GM12874 (cell line): Measurements from ENCODE around the gene ATP6V0E2.

Experiments
- TF ChIP-seq, protein P1 (sequence below): IDR thresholded peaks from 2 replicates; pipeline ENCODE4 v1.5.1; 2011; ENCODE audit warnings: low read depth, mild to moderate bottlenecking, control low read depth, low read length, moderate library complexity; ENCODE audit not compliant: insufficient read depth

Gene ATP6V0E2

DNA sequence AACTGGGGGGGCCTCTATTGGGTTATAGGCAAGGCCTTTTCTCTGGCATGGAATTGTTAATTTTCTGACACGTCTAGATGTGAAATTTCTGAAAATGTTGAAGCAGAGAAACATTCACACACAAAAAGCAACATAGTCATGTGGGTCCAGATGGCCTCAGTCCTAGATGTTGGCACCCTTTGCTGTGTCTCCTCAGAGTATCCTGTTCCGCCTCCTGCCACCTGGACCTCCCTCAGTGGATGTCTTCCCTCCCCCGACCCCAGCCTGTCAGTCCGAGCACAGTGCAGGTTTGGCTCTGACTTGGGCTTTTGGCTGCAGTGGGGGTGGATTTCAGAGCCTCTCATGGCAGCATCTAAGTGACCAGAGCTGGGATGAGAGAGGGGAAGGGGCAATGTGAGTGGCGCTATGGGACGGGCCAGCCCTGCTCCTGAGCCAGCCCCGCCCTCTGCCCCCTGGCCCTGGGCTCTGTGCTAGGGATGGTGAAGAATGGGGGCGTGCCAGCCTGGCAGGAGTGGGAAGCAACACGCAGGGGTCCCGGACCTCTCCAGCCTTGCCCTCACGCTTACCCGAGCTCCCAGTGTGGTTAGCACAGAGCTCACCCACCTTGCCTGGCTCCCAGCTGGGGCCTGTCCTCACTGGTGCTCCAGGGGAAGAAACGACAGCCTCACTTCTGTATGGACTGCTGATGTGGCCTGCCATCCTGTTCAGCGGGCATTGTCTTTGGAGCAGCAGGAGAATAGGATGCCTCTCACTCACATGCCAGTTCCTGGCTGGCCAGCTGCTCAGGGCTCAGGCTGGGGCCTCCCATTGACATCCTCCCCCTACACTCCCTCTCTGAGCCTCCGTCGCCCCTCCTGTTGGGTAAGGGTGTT lies 6.2 kb downstream of the ATP6V0E2 start:
- TF ChIP-seq, protein P1, sequence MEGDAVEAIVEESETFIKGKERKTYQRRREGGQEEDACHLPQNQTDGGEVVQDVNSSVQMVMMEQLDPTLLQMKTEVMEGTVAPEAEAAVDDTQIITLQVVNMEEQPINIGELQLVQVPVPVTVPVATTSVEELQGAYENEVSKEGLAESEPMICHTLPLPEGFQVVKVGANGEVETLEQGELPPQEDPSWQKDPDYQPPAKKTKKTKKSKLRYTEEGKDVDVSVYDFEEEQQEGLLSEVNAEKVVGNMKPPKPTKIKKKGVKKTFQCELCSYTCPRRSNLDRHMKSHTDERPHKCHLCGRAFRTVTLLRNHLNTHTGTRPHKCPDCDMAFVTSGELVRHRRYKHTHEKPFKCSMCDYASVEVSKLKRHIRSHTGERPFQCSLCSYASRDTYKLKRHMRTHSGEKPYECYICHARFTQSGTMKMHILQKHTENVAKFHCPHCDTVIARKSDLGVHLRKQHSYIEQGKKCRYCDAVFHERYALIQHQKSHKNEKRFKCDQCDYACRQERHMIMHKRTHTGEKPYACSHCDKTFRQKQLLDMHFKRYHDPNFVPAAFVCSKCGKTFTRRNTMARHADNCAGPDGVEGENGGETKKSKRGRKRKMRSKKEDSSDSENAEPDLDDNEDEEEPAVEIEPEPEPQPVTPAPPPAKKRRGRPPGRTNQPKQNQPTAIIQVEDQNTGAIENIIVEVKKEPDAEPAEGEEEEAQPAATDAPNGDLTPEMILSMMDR = no peak

- TF ChIP-seq, protein P1 = no peak
These were observed 7.0 kb downstream of the ATP6V0E2 start for GRCh38 chr7:149880638-149881311.

- TF ChIP-seq, protein P1 = no peak
These were observed 7.8 kb downstream of the ATP6V0E2 start for GRCh38 chr7:149881328-149882247.

DNA sequence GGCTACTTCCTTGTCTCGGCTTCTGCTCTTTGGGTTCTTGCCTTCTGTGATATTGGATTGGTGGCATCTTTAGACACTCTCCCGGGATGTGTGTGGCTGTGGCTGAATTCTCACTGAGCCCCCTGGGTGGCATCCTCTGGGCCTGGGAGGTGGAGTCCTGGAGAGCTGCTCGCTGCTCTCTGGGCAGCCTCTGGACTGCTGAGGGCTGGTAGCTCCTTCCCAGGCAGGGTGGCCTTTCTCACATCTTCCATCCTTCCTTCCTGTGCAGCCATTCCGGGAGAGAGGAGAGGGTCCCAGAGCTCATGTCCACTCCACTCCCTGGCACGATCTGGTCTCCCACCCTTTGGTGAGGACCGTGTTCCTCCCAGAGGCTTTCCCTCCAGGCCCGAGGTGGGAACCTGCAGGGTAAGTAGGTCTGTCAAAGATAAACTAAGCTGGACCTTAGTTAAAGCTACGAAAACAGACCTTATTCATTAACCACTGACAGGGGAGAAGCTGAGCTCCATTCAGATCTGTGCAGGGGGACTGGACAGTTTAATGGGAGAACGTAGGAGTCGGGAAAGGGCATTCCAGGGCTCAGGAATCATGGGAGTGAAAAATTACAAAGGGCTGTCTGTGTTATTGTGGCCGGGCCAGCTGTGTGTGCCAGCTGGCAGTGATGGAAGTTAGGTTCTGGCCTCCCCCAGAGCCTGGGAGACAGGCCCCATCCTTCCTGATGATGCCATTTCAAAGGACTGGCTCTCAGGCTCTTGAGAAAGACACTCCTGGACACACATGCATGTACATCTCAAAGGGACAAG lies 8.7 kb downstream of the ATP6V0E2 start:
- TF ChIP-seq, protein P1 = no peak

DNA sequence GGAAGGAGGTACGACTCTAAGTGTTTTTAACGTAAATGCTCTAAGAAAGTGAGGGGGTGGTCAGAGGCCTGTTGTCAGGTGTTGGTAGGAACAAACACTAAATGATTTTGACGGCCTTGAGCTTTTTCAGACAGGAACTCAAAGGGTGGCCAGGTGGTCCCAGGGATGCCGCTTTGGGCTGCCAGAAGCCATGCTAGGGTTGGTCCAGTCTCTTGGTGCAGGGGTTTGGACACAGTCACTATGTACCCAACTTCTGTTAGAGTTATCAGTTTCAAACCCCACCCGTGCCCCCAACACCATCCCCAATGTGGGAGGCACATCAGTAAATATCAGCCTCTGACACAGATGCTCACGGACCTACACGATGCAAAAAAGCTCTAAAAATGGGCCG lies 9.3 kb downstream of the ATP6V0E2 start:
- TF ChIP-seq, protein P1 = no peak

- TF ChIP-seq, protein P1 = peak; percentile 76
These were observed 9.7 kb downstream of the ATP6V0E2 start for GRCh38 chr7:149883452-149883861.
